HG02759 (cell line): ENCODE measurements around the gene DDIT4.

Experiments
- ATAC-seq: cut with Tn5 transposase; IDR thresholded peaks from one replicate; pipeline ENCODE4 v1.9.1; 2021; ENCODE audit warnings: mild to moderate bottlenecking, moderate library complexity; ENCODE audit not compliant: unreplicated experiment

The DDIT4 gene

DNA sequence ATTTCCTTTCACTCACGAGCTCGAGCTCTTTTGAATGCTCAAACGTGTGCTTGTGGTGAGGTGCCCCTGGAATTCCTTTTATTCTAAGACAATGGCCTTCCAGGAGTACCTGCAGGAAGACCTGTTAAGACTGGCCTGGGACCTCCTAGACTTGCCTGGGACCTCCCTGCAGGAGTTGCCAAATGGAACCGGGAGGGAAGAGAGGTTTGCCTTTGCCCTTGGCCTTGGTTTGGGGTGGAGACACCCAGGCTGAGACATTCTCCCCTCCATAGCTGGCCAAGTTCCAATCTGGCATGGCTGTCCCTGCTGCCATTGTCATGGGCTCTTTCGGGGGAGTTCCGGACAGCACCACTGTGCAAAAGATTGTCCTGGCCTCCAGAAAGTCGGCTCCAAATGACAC, 41.3 kb downstream of the DDIT4 start:
- ATAC-seq = no peak

DNA sequence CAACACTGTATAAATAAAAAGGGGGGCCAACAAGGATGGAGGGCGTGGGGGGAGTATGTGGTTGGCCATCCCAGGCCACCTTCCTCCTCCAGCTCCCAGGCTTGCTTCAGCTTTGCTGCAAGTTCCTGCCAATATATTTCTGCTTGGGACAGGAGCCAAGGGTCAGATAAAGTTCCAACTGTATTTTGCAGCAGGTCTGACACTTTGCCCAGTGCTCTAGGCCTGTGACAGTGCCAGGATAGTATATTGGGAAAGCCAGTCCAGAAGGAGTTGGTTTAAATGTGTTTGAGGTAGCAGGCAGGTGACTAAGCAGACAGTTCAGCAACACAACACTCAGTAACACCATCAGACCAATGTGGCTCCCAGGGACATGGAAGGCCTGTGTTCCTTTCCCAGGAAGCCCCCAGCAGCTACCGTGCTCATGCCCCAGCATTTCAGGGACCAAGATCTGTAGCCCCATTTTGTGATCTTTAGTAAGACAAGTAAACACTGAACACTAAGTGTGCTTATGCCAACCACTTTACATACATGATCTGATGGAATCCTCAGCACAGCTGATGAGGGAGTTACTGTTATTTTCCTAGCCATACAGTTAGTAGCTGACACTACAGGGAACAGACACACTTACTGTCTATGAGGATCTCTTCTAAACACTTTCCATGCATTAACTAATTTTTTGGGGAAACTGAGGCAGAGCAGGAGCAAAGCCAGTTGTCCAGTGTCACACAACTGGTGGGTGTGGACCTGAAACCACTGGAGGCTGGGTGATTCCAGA, 42.1 kb downstream of the DDIT4 start:
- no peak for ATAC-seq

DNA sequence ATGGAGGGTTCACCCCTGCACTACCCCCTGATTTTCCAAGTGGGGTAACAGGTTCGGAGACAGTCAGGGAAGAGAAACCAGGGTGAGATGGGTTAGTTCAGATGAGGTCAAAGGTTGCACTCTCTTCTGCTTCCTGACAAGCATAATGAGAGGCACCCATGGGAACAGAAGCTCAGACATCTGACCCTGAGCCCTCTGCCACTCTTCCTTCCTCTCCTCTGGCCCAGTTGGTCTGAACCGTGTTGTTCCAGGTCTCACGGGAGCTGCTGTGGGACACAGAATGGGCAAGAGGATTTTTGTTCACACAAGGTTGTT, 42.6 kb downstream of the DDIT4 start:
- ATAC-seq = no peak

DNA sequence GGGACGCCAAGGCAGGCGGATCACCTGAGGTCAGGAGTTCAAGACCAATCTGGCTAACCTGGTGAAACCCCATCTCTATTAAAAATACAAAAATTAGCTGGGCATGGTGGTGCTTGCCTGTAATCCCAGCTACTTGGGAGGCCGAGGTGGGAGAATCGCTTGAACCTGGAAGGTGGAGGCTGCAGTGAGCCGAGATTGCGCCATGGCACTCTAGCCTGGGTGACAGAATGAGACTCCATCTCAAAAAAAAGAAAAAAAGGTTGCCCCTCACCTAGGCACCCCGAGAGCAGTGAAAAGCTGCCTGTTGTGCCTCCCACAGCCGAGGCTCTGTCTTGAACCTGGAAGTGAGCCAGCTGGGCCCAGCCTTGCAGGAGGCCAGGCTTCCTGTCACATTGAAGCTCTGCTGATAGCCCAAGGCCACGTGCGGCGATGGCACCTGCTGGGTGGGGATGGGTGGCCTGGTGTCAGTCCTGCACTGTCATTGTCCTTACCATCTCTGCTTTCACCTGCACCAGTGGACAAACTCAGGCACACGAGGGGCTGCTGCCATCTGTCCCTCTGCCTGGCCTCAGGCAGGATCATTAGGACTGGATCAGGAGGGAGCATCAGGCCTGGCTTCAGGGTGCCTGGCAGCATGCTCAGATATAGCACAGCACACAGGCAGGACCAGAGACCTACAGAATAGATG, 43.2 kb downstream of the DDIT4 start:
- ATAC-seq = no peak

DNA sequence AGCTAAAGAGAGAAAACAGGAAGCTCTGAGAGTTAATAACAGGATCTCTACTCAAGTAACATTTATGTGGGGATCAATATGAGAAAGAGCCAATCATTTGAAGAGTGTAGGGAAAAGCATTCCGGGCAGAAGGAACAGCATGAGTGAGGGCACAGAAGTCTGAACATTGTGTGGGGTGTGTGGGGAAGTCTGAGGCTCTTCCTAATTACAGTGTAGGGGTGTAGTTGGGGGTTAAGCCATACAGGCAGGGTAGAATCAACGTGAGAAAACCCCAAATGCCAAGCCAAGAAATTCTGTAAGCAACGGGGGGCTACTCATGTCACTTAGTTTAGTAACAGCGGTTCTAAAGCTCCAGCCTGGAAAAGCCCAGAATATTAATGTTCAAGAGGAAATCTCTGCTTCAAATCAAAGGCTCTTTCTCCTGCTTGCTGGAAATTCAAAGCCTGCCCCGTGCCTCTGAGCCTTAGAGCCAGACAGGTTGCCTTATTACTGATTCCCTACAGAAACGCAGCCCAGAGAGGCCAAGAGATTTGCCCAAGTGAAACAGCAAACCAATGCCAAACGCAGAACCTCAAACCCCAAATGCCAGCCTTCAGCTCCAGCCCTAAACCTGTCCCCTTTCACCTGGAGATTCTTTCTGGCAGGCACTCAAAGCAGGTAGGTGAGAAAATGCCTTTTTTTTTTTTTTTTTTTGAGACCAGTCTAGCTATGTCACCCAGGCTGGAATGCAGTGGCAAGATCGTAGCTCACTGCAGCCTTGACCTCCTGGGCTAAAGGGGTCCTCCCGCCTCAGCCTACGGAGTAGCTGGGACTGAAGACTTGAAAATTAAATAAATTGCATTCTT, 44.9 kb downstream of the DDIT4 start:
- ATAC-seq = no peak

DNA sequence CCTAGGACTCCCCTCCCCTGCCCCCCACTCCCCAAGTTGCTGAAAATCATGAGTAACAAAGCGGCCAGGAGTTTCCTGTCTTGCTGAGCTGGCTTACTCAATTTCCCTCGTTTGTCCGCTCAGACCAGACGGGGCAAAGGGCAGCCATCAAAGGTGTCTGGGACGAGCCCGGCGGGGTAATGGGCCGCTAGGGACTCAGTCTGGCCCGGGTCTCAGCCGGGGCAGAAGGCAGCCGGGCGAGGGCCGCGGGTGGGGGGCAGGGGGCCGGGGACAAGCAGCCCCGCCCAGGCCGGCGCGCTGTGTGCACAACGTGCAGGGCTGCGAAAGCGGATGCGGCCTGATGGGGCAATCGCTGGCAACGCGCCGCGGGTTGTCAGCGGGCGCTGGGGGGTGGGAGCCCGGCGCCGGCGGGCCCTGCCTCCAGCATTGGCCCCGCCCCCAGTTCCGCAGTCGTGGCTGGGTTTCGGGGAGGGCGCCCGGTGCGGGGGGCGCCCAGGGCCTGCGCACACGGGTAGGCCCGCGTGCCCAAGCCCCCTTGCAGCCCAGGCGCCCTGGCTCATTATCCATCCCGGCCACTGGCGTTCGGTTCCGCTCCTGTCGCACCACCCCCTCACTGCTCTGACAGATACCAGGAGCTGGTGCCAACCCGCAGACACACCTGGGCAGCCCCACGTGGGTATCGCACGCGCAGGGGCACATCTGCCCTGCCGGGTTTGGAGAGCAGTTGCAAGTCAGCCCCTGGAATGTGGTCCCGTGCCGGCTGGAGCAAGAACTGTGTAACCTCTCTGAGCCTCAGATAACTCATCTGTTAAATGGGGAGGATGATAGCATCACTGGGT, 45.9 kb downstream of the DDIT4 start:
- ATAC-seq = peak; percentile 67

DNA sequence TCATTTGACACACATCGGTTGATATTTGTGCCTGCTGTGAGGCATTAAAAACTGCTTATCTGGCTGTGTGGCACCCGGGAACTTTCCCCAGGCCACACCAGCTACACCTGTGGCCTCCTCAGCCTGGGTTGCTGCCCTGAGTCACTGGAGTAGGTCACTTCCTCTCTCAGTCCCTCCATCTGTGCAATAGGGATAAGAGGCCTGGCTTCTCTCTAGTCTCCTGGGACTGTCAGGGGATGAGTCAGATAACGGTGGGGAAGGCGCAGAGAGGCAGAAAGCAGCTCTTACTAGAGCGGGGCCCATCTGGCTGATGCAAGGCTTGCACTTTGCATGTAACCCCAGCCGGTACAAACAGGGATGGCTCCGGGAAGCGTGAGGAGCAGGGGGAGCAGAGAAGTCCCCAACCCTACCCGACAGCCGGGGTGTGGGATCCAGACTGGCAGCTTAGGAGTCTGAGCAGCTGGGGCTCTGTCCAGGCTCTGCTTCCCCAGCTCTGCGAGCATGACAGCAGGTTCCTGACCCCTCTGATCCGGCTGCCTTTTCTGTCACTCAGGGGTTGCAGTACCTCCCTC, 47.0 kb downstream of the DDIT4 start:
- ATAC-seq = peak; percentile 64

DNA sequence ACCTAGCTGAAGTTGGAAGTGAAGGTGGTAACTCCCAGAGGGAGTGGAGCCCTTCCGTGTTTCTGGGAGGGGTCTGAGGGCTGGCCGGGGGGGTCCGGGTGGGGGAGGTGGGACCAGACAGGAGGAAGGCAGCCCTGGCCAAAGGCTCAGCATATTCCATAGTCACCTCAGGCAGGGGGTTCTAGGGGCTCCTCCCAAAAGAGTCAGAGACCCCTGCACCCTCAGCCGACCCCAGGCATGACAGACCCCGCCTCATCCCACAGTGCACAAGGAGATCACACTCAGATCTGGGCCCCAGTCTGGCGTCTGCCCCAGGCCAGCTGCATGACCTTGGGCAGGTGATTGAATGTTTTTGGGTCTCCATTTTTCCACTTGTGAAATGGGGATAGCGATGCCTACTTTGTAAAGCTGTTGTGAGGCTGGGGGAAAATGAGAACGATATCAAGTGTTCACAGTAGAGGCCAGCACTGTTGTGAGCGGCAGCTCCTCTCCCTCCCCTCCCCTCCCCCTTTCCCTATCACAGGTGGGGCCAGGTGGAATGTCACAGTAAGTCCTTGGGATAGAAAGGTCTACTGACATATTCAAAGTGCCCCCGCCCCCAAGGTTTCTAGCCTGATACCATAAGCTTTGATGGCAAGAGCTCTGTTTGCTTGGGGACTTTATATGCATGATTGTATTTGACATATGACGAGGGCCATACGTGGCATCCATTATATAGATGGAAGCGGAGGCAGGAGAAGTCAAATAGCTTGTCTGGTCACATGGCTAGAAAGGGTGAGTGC, 47.7 kb downstream of the DDIT4 start:
- ATAC-seq = no peak

DNA sequence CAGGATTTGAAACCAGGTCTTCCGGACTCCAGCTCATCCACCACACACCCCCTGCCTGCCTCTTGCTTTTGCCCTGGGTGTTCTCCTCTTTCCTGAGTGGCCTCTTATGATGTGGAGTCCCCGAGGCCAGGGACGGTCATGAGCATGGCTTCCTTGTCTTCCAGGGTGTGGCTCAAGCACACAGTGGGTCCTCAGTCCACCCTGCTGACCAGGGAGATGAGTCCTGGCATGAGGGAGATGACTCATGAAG, 48.2 kb downstream of the DDIT4 start:
- ATAC-seq = no peak

DNA sequence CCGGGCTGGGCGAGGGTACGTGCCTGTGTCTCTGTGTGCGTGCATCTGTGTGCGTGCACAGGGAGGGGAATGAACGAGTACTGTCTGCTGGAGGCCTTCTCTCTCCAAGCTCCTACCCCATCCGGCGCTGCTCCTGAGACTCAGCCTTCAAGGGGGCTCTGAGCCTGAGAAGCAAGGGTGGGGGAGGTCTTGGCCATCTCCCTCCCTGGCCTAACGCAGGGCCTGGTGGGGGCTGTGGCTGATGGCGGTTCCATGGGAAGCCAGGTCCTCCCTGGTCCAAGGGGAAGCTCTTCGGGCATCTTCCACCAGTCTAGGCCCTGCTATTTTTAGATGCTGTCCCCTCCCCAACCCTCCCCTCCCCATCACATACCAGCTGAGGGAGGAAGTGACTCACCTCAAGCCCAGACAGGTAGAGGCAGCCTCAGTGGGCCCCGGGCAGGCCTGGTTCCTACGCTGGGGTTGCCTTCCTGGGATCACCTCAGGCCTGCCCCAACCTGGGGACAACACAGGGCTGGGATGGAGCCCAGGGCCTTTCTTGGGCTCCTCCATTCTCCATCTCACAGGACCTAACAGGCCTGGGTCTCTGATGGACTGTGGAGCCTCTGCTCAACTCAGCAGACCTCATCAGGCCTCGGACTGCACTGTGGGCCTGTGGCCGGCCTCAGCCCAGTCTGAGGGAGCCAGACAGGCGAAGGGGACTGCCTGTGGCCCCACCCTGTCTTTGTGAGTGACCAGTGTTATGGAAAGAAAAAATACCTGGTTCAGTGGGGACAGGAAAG, 48.7 kb downstream of the DDIT4 start:
- ATAC-seq = no peak

DNA sequence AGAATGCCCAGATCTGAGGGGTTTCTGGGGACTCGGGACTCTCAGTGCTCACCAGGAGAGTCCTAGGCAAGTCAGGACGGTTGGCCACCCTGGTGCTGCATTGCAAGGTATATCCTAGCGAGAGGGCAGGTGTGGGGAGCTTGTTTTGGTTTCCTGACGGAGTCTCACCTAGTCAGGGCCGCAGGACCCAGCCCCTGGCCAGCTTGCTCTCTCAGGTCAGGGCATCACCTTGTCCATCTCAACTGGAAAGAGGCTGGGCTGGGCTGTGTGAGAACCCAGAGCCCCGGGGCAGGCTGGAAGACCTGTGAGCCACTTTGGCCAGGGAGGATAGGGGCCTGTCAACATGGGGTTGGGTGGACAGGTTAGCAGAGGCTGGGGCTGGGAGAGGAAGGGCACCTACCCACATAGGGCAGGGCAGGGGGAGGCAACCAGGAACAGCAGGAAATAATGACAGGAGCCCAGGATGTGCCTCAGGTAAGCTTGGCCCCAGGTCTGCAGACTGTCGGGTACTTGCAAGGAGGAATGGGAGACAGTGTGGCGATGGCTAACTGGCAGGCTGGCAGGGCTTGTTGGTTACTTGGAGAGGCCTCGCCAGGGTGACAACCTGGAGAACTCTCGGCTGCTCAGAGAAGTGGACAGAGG, 49.5 kb downstream of the DDIT4 start:
- no peak for ATAC-seq

DNA sequence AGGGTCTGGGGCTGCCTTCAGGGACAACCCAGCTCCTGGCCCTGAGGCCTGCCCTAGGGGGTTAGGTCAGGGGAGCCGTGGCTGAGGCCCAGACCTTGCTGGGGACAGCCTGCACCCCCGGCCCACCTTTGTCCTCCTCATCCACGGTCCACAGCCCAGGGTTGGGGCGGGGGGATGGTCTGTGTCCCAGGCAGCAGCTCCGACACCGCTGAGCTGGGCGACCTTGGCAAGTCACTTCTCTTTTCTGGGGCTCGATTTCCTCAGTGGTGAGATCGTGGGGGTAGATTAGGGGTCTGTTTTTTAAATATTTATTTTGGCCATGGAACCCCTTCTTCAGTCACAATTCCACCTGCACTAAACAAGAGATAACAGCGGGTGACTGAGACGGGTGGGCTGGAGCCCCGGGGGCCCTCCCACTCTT, 50.1 kb downstream of the DDIT4 start:
- ATAC-seq = no peak
